Measurements from ENCODE around the gene MANBA.
A peak's percentile ranks its signal among the peaks of the same experiment; 100 is the strongest.

Gene MANBA

DNA sequence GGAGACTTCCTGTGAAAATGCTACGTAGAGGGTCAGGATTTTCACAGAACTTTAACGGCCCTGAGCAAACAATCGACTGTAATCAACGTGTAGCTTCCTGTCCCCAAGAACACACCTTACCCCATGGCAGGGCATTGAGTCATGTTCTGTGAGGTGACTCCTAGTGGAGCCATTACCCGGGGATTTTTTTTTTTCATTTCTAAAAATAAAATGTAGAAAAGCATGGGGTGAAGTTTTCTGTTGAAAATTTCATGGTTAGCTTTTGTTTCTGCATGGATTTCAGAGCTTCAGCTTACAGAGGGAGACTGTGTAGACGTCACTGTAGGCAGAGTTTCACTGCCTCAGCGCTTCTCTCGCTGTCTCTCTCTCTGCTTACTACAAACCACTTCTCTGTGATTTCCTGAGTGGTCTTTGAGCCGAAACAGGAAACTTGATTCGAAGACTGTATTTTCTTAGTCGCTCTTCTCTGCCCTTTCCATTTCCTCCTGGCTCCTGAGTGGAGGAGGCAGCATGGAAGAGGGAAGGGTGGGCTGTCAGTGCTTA is 147.9 kb downstream of the MANBA start:
- in situ Hi-C loops (cut with MboI; ENCODE audit: low sequenced_read_pairs, unreplicated experiment) = no loop called here
- TF ChIP-seq CTCF (IDR thresholded peaks at IDR 0.05; ENCODE audit: borderline replicate concordance, control extremely low read depth, extremely low read depth, insufficient read depth, missing control alignments) = no peak
- no peak for DNase-seq (ENCODE audit: low spot score)

GRCh38 chr4:102612210-102612609 is 148.6 kb downstream of the MANBA start:
- DNase-seq (ENCODE audit: low spot score) = no peak
- TF ChIP-seq CTCF (IDR thresholded peaks at IDR 0.05; ENCODE audit: borderline replicate concordance, control extremely low read depth, extremely low read depth, insufficient read depth, missing control alignments) = no peak
- in situ Hi-C loops (cut with MboI; ENCODE audit: low sequenced_read_pairs, unreplicated experiment) = no loop called here

DNA sequence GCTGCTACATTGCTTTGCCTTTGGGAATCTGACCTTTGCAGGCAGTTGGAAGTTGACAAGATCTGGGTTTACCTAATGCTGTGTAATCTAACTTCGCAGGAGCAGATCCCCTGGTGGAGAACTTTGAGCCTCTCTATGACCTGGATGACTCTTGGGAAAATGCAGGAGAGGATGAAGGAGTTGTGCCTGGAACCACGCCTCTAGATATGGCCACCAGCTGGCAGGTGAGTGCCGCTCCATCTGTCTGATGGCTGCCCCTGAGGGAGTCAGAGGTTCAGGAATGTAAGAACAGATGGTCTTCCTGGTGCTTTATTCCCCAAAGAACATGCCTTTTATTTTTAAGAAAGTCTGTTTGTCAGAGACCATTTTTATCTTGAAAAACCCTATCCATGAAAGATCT is 150.3 kb downstream of the MANBA start:
- in situ Hi-C loops (cut with MboI; ENCODE audit: low sequenced_read_pairs, unreplicated experiment) = no loop called here
- no peak for TF ChIP-seq CTCF (IDR thresholded peaks at IDR 0.05; ENCODE audit: borderline replicate concordance, control extremely low read depth, extremely low read depth, insufficient read depth, missing control alignments)
- no peak for DNase-seq (ENCODE audit: low spot score)

- TF ChIP-seq CTCF (IDR thresholded peaks at IDR 0.05; ENCODE audit: borderline replicate concordance, control extremely low read depth, extremely low read depth, insufficient read depth, missing control alignments) = peak; percentile 25
- DNase-seq (ENCODE audit: low spot score) = no peak
- in situ Hi-C loops (cut with MboI; ENCODE audit: low sequenced_read_pairs, unreplicated experiment) = no loop called here
Observed at GRCh38 chr4:102610007-102610406, 150.8 kb downstream of the MANBA start.

DNA sequence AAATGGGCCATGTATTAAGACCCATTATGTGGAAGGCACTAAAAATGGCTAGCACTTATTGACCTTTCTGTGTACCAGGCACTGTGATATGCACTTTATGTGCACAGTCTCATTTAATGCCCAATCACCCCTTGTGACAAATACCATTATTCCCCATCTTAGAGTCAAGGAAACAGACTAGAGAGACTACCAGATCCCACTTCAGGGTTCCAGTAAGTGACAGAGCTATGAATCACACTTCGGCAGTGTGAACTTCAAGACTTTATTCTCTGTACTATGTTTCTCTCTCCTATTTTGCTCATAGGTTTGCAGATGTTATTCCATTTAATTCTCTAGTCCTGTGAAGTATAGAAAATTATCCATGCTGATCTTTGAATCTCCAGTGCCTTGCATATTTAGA is 152.6 kb downstream of the MANBA start:
- DNase-seq (ENCODE audit: low spot score) = no peak
- no peak for TF ChIP-seq CTCF (IDR thresholded peaks at IDR 0.05; ENCODE audit: borderline replicate concordance, control extremely low read depth, extremely low read depth, insufficient read depth, missing control alignments)
- in situ Hi-C loops (cut with MboI; ENCODE audit: low sequenced_read_pairs, unreplicated experiment) = no loop called here

- in situ Hi-C loops (cut with MboI; ENCODE audit: low sequenced_read_pairs, unreplicated experiment) = no loop called here
- TF ChIP-seq CTCF (IDR thresholded peaks at IDR 0.05; ENCODE audit: borderline replicate concordance, control extremely low read depth, extremely low read depth, insufficient read depth, missing control alignments) = no peak
- no peak for DNase-seq (ENCODE audit: low spot score)
Observed at GRCh38 chr4:102606846-102607450, 153.8 kb downstream of the MANBA start.
